ENCODE data around the gene C8B.

DNA sequence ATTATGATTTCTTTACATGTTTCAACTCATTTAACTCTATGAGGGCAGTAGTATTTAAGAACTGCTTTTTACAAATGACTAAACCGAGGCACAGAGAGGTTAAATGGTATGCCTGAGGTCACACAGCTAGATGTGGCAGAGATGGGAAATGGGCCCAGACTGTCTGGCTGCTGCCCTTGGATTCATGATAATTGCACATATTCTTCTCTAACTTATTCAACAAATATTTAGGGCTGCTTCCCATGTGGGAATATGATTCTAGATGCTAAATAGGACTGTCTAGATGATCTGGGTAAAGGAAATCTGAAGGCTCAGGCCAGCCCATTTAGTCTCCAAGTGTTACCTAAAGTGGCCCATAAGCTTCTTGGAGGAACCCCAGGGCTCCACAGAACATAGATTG, 85.0 kb downstream of the C8B start:
- TF ChIP-seq SIN3A (IDR thresholded peaks at IDR 0.05; ENCODE audit: borderline replicate concordance, insufficient read depth, low read length) = no peak
- TF ChIP-seq TAF1 (IDR thresholded peaks at IDR 0.05; ENCODE audit: borderline replicate concordance, insufficient read depth, low read length) = no peak
- TF ChIP-seq POLR2AphosphoS5 (IDR thresholded peaks at IDR 0.05; ENCODE audit: low read depth, low read length) = no peak
- TF ChIP-seq, protein P1, sequence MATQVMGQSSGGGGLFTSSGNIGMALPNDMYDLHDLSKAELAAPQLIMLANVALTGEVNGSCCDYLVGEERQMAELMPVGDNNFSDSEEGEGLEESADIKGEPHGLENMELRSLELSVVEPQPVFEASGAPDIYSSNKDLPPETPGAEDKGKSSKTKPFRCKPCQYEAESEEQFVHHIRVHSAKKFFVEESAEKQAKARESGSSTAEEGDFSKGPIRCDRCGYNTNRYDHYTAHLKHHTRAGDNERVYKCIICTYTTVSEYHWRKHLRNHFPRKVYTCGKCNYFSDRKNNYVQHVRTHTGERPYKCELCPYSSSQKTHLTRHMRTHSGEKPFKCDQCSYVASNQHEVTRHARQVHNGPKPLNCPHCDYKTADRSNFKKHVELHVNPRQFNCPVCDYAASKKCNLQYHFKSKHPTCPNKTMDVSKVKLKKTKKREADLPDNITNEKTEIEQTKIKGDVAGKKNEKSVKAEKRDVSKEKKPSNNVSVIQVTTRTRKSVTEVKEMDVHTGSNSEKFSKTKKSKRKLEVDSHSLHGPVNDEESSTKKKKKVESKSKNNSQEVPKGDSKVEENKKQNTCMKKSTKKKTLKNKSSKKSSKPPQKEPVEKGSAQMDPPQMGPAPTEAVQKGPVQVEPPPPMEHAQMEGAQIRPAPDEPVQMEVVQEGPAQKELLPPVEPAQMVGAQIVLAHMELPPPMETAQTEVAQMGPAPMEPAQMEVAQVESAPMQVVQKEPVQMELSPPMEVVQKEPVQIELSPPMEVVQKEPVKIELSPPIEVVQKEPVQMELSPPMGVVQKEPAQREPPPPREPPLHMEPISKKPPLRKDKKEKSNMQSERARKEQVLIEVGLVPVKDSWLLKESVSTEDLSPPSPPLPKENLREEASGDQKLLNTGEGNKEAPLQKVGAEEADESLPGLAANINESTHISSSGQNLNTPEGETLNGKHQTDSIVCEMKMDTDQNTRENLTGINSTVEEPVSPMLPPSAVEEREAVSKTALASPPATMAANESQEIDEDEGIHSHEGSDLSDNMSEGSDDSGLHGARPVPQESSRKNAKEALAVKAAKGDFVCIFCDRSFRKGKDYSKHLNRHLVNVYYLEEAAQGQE (IDR thresholded peaks at IDR 0.05; ENCODE audit: insufficient read depth in 1 of 2, low read depth in 2 of 2, low read length in 2 of 2) = no peak
- TF ChIP-seq FOXP2 (optimal IDR thresholded peaks at IDR 0.05; ENCODE audit: borderline replicate concordance, extremely low read depth, extremely low read length, insufficient read depth) = no peak
